GM21717 (cell line): Measurements from ENCODE around the gene TMEM31.
"Not testable (repeated sequence)": the region's sequence is repeated elsewhere in the genome, so short reads cannot be mapped to it uniquely, and the experiment has no call there.

Experiments used
- ATAC-seq: cut with Tn5 transposase; IDR thresholded peaks from one replicate; pipeline ENCODE4 v1.9.1; 2021; ENCODE audit warnings: mild to moderate bottlenecking, moderate library complexity; ENCODE audit not compliant: unreplicated experiment

Gene TMEM31

DNA sequence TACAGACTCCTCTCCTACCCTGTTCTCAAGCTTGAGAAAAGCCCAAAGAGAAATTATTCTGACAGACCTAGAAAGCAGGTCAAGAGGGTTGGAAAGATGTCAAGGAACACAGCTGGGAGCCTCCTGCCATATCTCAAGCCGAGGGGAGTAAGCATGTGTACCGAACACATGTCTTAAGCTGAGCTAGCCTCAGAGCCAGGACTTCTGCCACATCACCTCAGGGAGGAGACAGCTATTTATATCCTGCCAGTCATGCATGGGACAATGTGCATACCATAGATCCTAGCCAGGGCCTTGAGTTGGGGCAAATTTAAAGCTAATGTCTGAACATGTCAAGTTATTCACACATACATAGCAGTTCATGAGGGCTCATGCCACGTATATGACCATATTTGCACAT, 11.8 kb downstream of the TMEM31 start:
- no peak for ATAC-seq

DNA sequence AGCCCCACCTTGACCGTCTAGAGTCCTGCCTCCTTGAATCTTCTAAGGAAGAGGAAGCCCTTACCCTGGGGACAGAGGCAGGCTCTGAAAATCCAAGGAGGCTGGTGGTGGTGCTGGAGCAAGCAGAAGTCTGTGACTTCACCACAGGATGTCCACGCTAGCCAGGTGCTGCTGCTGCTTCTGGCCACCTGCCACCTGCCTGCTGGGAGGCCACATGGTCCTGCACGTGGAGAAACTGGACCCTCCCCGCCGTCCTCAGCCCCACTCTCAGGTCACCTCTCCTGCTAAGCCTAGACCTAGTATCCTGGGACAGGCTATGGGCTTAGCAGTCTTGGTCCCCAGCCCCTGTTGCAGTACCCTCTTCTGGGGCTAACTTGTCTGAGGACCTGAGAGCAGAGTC, 15.8 kb downstream of the TMEM31 start:
- ATAC-seq: no peak

DNA sequence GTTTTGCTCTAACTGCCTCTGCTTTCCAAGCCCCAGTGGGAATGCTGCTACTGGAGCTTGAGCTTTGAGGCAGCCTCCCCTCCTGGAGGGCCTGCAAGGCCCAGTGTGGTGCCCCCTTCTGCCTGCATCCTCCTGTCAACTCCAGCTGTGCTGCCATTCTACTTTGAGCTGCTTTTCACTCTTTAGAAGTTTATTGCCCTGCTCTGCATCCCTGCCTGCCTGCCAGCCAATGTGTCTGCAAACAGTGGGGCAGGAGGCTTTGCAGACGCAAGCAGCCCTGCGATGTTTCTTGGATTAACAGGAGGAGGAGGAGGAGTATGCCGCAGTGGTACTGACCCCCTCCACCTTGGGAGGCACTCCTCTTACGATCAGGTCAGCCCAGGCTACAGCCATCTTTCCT, 16.4 kb downstream of the TMEM31 start:
- no peak for ATAC-seq

DNA sequence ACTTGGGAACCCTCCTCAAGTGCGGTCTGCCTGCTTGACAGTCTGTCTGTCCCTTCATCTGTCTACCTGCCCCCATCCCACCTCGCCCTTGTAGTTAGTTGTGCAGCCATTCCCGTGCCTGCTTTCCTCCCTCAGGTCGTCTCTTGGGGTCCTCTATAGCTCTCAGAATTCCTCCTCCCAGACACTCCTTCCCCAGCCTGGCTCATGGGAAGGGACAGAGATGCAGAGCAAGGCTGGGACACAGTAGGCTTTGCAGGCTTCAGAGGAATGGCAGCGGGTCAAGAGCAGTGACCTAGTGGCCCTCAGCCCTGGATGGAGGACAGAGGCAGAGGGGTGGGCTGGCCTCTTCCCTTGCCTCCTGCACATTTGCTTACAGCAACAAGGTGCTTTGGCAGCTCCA, 18.3 kb downstream of the TMEM31 start:
- no peak for ATAC-seq

DNA sequence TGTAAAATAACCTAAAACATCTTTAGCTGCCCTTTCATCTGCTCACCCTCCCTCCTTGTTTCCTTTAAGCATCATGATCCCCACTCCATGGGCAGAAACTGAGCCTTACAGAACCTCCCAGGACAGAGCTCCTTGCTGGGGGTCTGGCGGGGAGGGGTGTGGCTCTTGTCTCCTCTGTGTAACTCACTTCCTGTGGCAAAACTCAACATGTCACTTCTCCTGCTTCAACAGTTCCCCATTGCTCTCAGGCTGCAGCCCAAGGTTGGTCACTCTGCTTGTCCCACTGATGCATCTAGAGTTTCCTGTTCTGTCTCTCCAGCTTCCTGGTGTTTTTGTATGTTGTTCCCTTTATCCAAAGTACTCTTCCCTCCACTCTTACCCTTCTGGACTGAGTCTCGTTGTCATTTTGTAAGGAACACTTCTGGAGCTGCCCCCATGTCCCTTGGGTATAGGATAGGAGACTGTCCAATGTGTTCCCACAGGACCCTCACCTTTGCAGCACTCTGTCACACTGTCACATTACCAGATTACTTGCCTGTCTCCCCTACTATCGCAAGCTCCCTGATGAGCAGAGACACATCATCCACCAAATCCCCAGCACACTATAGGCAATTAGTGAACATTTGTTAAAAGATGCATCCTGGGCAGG, 19.6 kb downstream of the TMEM31 start:
- ATAC-seq: no peak

DNA sequence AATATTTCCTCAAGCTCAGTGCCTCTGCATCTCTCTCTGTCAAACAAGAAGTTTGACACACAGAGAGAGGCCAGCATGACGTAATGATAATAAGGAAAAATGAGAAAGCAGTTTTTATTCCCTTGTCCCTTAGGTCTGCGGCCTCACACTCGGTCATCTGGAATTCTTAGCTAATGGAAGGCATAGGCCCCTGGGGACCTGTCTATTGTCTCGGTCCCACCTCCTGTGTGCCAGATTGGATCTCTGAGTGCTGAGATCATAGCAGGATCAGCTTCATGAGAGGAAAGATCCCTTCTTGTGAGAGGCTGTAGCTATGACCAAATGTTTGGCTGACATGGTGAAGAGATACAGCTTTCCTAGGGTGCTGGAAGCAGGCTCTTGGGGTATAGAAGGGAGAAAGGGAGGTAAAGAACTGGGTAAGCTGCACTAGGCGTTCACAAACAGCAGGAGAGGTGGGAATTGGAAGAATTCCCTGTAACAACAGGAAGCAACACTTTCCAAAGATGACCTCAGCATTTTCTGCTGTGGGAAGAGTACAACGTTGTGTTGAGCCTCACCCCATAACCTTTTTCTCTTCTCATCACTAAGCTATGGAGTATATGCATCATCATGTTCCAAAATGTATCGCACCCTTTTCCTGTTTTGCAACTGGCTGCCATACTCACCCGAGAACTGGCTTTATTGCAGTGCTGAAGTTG, 20.2 kb downstream of the TMEM31 start:
- ATAC-seq: no peak

DNA sequence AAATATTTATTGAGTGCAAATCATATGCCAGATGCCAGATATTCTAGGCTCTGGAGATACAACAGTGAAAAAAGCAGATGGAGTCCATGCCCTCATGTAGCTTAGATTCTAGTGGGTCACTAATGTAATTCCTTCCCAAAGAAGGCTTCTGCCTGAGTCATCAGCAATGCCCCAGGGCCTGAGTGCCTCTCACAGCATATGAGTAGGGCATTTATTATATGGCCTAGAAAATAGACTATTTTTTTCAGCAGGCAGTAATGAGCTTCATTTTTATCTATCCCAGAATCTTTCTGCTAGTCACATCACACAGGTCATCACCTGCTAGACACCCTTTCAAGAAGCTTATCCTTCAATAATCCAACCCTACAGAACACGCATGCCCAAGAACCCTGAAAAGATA, 22.3 kb downstream of the TMEM31 start:
- no peak for ATAC-seq

DNA sequence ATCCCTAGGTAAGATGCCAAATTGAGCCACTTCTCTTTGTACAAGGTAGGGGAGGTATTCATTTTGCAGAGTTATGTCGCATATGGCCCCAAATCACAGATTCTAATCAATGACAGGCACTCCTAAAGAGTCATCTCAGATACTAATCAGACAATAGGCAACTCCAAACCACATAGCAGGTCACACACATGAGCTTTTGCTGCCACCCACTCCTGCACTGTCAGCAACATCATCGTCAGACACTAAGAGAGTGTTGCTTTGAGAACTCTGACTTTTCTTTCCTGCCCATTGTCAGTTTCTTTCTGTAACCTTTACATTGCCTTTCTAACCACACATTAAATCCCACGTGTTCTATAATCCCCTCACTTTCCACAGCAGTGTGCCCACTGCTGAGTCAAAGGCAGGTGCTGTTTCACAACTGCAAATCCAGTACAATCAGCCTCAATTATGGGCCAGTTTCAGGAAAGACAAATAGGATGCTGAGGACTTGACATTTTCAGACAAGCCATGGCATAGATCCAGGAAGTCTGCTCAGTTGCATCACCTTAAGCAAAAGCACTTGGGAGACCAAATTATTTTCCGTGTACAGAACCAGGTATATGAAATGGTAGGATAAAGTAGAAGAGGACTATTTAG, 23.5 kb downstream of the TMEM31 start:
- ATAC-seq: no peak

DNA sequence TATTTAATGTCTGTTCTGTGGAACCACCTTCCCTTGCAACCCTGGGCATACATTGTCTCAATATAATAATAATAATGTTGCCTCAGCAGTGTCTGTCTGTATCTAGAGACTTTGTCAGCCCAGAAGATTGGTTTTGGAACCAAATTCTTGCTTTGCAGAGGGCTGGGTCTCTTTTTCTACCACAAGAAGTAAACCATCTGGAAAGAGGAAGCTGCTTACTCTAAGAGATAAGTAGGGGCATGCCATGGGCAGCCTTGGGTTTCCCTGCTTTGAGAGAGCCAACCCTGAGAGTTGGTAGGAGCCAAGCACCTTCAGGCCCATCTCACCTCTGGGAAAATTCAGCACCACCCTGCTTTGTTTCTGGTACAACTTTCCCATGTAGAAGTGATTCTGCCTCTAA, 27.0 kb downstream of the TMEM31 start:
- no peak for ATAC-seq

DNA sequence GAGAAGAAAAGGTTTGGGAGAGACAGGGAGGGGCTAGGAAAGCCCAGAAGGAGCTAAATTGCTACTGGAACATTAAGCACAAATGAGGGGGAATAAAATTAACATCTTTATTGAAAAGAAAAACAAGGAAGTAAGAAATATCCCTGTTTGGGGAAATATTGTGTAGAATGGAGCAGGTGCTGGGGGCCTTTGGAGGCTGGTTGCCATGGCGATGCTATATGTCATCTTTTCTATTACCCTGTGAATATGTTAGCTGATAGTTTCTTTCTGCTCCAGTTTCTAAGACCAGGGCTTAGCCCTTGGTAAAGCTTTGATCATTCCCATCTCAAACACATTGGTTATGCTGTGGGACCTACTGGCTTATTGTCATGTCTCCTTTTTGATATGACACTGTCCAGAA, 28.7 kb downstream of the TMEM31 start:
- no peak for ATAC-seq

DNA sequence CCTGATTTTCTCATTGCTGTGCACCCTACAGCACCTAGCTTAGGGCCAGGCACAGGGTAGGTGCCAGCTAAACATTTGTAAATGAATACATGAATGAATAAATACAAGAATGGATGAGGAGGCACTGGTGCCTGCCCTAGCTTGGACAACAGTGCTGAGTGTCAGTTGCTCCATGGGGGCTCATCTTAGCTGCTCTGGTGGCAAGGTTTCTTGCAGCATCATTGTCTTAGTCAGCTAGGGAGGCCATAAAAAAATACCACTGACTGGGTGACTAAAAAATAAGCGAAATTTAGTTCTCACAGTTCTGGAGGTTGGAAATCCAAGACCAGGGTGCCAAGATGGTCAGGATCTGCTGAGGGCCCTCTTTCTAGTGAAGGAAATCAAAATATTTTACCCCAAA, 31.2 kb downstream of the TMEM31 start:
- ATAC-seq: no peak

DNA sequence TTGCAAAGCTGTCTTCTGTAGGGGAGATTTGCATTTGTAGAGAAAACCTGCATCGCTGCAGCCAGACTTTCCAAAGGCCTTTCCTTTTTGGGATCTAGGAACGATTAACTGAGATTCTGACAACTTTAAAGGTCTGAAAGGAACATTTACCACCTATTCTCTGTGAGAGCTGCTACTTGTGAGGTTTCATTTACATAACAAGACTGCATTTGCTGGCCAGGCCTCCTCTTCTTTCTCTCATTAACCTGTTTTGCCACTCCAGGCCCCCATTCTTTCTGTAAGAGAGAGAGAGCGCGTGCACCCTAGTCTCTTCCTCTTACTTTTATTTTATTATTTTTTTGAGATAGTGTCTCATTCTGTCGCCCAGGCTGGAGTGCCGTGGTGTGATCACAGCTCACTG, 31.6 kb downstream of the TMEM31 start:
- no peak for ATAC-seq

DNA sequence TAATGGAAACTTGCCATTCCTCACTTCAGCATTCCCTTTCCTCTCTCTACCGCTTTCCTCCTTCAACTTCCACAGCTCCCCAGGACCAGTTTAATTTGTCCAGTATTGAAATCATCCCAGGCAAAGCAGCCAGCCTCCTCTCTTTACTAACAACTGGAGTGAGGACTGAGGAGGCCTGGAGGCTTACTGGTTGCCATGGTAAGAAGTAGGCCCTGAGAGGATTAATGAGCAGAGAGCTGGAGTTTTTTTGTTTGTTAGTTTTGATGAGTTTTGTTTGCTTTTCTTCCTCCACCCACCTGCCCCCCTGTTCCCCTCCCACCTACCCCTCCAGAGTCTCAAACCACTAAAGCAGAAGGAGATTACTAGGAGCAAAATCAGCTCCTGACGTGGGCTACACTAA, 36.5 kb downstream of the TMEM31 start:
- ATAC-seq: no peak

DNA sequence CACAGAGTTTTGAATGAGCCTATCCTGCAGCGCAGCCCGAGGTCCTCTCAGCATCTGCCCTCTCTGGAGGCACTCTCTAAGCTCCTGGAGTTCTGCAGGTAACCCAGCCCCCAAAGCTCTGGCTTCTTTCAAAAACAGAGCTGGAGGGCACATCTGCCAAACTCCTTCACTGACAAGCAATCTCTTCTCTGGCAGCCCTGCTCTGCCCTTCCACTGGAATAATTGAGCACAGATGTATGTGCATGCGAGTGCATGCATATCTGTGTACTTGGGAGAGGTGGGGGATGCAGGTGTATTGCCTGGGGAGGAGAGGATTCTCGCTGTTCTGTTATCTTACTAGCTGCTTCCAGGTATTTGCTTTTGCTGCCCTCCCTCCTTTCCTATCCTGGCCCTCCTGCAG, 43.7 kb downstream of the TMEM31 start:
- no peak for ATAC-seq

DNA sequence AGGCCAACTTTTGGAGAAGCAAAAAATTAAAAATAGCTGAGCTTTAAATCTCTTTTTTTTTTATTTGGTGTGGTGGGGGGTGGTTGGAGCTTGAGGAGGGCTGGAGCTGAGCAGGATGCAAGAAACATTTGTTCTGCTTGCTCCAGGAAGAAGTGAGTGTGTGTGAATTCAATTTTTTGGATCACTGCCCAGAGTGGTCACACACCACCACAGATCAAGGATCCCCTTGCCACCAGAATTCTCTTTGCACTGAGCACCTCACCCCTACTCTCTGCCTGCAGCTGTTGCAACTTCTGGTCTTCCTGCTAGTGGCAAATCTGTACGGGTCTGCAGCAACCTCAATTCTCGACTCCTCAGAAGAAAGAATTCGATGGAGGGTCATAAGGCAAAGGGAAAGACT, 46.0 kb downstream of the TMEM31 start:
- ATAC-seq: no peak

DNA sequence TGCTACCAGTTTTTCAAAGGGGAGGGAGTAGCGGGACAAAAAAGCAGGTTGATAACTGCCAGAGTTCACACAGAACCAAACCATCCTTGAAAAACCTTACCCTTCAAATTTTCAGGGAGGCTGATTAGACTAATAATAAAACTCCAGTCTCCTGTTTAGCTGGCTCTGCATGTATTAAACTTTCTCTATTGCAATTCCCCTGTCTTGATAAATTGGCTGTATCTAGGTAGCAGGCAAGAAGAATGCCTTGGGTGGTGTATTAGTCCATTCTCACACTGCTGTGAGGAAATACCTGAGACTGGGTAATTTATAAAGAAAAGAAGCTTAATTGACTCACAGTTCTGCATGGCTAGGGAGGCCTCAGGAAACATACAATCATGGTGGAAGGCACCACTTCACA, 47.8 kb downstream of the TMEM31 start:
- no peak for ATAC-seq

DNA sequence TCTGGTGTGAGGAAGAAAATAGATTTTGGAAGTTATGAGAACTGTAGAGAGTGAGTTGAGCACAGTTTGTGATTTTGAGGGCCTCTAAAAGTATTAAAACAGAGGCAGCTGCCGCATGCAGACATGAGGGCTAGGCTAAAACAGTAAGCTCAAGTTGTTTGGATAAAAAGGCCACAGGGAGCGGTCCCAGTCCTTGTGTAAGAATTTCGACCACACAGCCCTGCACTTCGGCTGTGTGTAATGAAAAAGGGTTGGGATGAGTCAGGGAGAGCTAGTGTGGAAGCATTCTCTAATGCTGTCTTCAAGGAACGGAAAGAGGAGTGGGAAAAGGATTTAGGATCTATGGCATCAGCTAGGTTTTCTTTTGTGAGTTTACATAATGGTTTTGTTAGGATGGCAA, 52.8 kb downstream of the TMEM31 start:
- ATAC-seq: not testable (repeated sequence)
